Measurements from ENCODE around the gene SUSD4.

SUSD4 gene

GRCh38 chr1:223326776-223327175 is 37.2 kb downstream of the SUSD4 start:
- Histone ChIP-seq H3K4me2 (ENCODE audit: low read depth, low read length, poor library complexity, severe bottlenecking) (no peak overlapping the region), H3K4me3 (ENCODE audit: low read length, poor library complexity, severe bottlenecking) (no peak overlapping the region), H2AFZ (ENCODE audit: low read length) (no peak overlapping the region), H3K27me3 (ENCODE audit: insufficient read depth, low read length, poor library complexity, severe bottlenecking) (no peaks in the 10 kb centered on the region), H3K36me3 (ENCODE audit: insufficient read depth, low read length) (no peaks in the 10 kb centered on the region), H3K79me2 (ENCODE audit: insufficient read depth, low read length) (no peaks in the 10 kb centered on the region), H4K20me1 (ENCODE audit: insufficient read depth, low read length, poor library complexity, severe bottlenecking) (no peaks in the 10 kb centered on the region), H3F3A (ENCODE audit: low read depth) (no peaks in the 10 kb centered on the region), H3K9me3 (ENCODE audit: insufficient read depth, low read depth, low read length) (no peaks in the 10 kb centered on the region), H3K9me2 (replicated peaks; ENCODE audit: low read depth, low read length) (no peaks in the 10 kb centered on the region), H3K9ac (ENCODE audit: low read depth, low read length, poor library complexity, severe bottlenecking) (no peak overlapping the region), H3K4me1 (ENCODE audit: insufficient read depth, low read length, poor library complexity, severe bottlenecking) (peaks cover 33% of the 10 kb centered on the region)
- TF ChIP-seq CTCF (conservative IDR thresholded peaks at IDR 0.05; ENCODE audit: low read length) (no peak), EZH2phosphoT487 (IDR thresholded peaks at IDR 0.05; ENCODE audit: borderline replicate concordance) (no peak)

GRCh38 chr1:223323491-223324484 is 40.2 kb downstream of the SUSD4 start:
- Histone ChIP-seq H3F3A (ENCODE audit: low read depth) (no peaks in the 10 kb centered on the region), H3K79me2 (ENCODE audit: insufficient read depth, low read length) (no peaks in the 10 kb centered on the region), H3K4me3 (ENCODE audit: low read length, poor library complexity, severe bottlenecking) (peak overlapping the region; percentile 45), H3K4me2 (ENCODE audit: low read depth, low read length, poor library complexity, severe bottlenecking) (peak overlapping the region; percentile 68), H3K27me3 (ENCODE audit: insufficient read depth, low read length, poor library complexity, severe bottlenecking) (no peaks in the 10 kb centered on the region), H3K9me2 (replicated peaks; ENCODE audit: low read depth, low read length) (no peaks in the 10 kb centered on the region), H3K9ac (ENCODE audit: low read depth, low read length, poor library complexity, severe bottlenecking) (peak overlapping the region; percentile 38), H4K20me1 (ENCODE audit: insufficient read depth, low read length, poor library complexity, severe bottlenecking) (no peaks in the 10 kb centered on the region), H3K4me1 (ENCODE audit: insufficient read depth, low read length, poor library complexity, severe bottlenecking) (peaks cover 41% of the 10 kb centered on the region), H3K9me3 (ENCODE audit: insufficient read depth, low read depth, low read length) (no peaks in the 10 kb centered on the region), H3K36me3 (ENCODE audit: insufficient read depth, low read length) (no peaks in the 10 kb centered on the region), H2AFZ (ENCODE audit: low read length) (0 out of 2 replicates have a peak overlapping the region, but pooled peaks have one; percentile 41)
- TF ChIP-seq EZH2phosphoT487 (IDR thresholded peaks at IDR 0.05; ENCODE audit: borderline replicate concordance) (no peak), CTCF (conservative IDR thresholded peaks at IDR 0.05; ENCODE audit: low read length) (no peak)

- H4K20me1 ChIP-seq (ENCODE audit: insufficient read depth, low read length, poor library complexity, severe bottlenecking) = no peaks in the 10 kb centered on the region
- H3K4me2 ChIP-seq (ENCODE audit: low read depth, low read length, poor library complexity, severe bottlenecking) = peak overlapping the region; percentile 68
- peak overlapping the region; percentile 41 for H2AFZ ChIP-seq (ENCODE audit: low read length)
- H3K9ac ChIP-seq (ENCODE audit: low read depth, low read length, poor library complexity, severe bottlenecking) = peak overlapping the region; percentile 1
- H3K4me1 ChIP-seq (ENCODE audit: insufficient read depth, low read length, poor library complexity, severe bottlenecking) = peaks cover 41% of the 10 kb centered on the region
- H3K9me2 ChIP-seq (replicated peaks; ENCODE audit: low read depth, low read length) = no peaks in the 10 kb centered on the region
- no peaks in the 10 kb centered on the region for H3K36me3 ChIP-seq (ENCODE audit: insufficient read depth, low read length)
- no peaks in the 10 kb centered on the region for H3K27me3 ChIP-seq (ENCODE audit: insufficient read depth, low read length, poor library complexity, severe bottlenecking)
- H3K9me3 ChIP-seq (ENCODE audit: insufficient read depth, low read depth, low read length) = no peaks in the 10 kb centered on the region
- H3K79me2 ChIP-seq (ENCODE audit: insufficient read depth, low read length) = no peaks in the 10 kb centered on the region
- peak overlapping the region; percentile 45 for H3K4me3 ChIP-seq (ENCODE audit: low read length, poor library complexity, severe bottlenecking)
- TF ChIP-seq CTCF (conservative IDR thresholded peaks at IDR 0.05; ENCODE audit: low read length) (no peak), EZH2phosphoT487 (IDR thresholded peaks at IDR 0.05; ENCODE audit: borderline replicate concordance) (no peak)
- no peaks in the 10 kb centered on the region for H3F3A ChIP-seq (ENCODE audit: low read depth)
Observed at GRCh38 chr1:223322868-223323267, 41.1 kb downstream of the SUSD4 start.
